NCI-H446 treated with DMSO at 0.1 percent for 48 hours (cell line): ENCODE measurements around the gene DAB1.

Experiments used
- DNase-seq: peaks from one replicate; lab custom pipeline; 2025; lab: John Stamatoyannopoulos, UW

The DAB1 gene

DNA sequence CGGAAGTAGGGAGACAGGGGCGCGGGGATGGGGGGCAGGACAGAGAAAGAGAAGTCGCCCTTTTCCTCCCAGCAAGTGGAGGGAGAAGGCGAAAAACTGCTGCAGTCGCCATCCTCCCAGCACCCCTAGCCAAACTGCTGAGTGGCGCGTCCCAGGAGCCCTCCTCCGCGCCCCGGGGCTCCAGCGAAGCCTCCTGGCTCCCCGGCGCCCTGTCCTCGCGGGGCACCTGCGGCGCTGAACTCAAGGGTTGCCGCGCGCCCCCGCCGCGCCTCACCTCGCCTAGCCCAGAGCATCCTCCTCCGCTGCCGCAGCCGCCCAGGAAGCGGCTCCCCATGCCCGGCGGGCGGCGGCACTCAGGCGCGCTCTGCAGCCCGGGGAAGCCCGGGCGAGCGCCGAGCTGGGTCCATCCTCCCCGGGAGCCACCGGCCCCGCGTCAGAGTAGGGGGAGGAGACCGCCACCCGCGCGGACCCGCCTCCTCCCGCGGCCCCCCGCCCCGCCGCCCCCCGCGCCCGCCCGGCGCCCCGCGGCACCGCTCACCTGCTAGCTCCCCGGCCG is at the start of gene DAB1:
Gene DAB1 (minus strand): TSS at position 405 of the 556 bp plus-strand sequence. CDS start 133,030 bp downstream, outside the sequence.
- no peak for DNase-seq

DNA sequence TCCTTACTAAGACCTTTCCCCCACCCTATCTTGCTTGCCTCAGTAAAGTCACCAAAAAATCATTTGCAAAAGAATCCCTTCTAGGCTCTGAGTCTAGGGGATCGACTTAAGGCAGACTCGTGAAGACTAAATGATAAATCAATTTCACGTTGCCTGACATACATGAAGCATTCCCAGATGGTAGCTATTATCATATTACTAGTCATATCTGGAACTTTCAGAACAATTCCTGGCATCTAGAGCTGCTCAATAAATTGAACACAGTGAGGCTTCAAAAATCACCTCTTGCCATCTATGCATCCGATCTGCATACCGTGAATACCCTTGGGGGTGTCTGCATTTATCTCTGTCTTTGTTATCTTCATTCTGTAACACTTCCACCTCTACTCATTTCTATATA is 49.6 kb upstream of the DAB1 start:
- DNase-seq, result no peak

DNA sequence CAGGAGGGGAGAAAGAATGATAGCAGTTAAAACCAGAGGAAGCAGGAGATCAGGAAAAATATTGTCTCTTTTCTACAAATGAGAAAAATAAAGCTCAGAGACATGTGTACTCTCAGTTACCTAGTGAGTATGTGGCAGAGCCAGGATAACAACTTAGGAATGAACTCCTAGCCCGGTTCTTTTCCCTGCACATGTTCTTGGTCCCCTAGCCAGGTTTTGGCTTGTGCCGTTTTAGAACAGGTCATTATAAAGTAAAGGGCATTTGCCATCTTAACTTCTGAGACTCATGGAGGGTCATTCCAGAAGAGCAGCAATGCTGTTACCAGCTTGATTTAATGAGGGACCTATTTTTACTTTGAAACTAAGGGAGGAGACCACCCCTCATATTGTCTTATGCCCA is 48.1 kb upstream of the DAB1 start:
- no peak for DNase-seq

DNA sequence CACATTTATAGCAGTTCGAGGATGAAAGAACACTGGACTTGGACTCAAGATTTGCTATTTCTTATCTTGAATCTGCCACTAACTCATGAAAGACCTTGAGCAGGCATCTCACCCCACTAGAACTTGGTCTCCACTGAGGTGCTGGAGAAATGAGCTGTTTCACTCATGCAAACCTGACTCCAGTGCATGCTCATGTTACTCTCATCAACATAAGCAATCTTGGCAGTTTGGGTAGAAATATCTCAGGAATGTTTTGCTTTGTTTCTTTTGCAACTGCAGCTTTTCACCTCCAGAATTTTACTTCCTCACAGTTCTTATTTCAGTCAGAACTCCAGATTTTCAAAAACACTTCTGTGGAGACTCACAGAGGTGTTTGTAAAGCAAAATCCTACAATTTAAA is 46.2 kb upstream of the DAB1 start:
- DNase-seq, result no peak

DNA sequence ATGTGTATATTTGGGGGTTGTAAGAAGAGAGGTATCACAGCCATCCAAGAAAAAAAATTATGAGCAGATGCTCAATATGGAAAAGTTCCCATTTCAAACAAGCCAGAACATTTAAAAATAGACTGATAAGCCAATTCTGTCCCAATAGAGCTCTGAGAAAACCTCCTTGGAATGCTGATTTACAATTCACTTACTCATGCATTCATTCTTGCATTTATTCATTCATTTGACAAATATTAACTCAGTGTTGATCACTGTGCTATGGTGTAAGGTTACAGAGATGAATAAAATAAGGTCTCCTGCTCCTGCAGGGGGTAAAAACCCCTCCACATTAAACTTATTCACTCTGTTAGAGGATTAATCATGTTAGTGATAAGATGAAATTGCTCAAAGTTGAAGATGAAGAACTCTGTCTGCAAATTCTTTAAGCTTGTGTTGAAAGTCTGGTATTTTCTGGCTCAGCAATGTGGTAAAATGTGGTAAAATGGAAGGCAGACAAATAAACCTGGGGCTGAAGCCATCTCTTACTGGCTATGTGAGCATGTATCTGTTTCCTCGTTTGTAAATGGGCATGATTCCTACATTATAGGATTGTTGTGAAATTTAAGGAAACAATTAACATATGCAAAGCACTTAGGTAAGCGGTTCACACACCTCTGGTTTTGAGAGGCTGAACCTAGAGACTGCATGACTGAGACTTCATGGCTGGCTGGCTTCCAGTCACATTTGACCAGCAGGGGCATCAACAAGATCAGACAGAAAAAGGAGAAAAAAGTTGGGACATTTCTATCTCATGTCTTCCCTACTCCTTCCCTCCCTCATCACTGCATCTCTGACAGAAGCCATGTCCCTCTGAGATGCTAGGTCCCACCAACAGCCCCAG is 45.0 kb upstream of the DAB1 start:
- DNase-seq, result peak; percentile 49

DNA sequence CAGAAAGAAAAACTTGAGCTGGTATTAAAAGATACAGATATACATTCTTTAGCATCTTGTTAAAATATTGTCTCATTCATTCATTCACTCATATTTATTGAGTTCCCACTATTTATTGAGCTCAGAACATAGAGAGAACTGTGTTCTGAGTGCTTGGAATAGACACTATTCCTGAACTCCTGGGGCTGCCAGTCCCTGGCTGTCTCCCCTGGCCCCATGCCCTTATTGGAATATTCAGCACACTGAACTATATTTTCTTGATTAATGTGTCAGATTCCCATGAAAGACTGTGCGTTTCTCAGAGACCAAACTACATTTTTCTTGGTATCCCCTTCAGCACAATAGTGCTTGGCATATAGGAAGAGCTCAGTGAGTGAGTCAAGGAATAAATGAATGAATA is 44.0 kb upstream of the DAB1 start:
- no peak for DNase-seq

DNA sequence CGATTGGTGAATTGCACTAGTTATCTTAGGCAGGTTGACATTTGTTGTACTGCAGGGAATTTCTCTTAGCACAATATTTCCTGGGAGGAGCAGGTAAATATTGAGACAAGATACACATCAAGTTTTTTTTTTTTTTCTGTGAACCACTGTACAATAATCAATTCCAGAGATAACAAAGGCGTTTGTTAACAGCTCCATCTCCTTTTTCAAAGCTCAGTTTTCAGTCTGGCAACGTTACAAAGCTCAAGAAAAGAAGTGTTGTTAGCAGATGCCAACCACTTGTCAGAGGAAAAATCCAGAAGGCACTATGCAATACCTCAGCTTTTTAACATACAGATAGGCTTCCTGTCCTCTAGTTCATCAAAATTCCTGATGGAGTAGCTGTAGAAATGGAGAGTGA is 40.9 kb upstream of the DAB1 start:
- no peak for DNase-seq

DNA sequence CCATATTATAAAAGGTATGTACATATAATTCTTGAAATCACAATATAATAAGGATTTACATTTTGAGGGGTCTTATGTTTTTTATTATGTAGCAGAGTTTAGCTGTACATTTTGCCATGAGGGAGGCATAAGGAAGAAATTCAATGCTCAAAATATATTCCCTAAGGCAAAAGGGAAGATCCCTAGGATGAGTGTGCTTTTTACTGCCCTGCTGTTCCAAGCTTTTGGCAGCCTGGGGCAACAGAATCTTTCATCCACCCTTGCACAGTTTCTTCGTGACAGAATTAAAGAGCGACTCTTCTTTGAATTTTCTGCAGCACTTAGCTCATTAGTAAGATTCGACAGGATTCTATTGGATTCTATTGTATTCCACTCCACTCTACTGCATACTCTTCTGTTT is 39.5 kb upstream of the DAB1 start:
- DNase-seq, result no peak

DNA sequence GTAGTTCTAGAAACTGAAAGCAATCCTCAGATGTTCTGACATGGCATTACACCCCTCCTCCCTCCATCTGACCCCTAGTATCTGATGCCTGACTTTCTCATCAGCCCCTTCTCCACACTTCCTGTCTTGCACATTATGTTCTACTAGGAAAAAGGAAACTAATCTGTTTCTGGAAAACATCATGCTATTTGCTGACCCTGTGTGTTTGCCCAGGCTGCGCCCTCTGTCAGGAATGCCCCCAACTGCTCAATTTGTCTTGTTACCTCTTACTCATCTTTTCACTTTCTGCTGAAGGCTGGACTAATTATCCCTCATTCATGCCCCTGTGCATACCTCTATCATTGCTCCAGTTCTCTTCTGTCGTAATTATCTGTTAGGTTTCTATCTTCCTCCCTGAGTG is 37.5 kb upstream of the DAB1 start:
- no peak for DNase-seq

DNA sequence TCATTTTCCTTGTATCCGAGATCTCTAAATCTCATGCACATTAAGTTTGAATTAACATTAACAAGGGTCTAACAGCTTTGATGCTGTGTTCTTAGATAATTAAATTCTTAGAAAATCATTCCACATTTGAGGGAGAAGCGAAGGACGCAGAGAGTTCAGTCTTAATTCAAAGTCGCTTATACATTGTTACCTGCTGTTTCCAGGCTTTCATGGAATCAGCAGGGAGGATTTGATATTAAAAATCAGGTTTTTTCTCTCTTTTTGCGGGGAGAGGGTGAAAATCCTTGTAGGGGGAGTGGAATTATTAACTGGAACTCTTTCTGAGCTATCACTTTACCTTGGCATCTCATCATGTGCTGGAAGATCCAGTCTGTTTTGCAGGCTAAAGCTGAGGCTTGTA is 27.7 kb upstream of the DAB1 start:
- no peak for DNase-seq

DNA sequence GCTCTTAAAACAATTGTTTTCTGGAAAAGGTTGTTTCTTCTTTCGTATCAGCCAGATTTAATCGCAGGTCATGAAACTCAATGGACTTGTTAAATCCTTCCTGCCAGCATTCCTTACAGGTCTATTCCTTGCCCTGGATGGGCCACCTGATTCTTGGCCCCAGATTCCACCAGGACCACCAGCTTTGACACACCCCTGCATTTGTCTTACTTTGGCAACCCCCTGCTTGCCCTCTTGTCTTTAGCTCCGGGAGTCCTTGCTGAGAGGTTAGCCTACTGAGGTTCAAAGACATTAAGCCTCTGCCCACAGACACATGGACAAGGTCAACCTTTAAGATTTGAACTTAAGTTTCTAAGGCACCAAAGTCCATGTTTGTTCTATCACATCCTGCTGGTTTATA is 27.1 kb upstream of the DAB1 start:
- DNase-seq, result no peak

DNA sequence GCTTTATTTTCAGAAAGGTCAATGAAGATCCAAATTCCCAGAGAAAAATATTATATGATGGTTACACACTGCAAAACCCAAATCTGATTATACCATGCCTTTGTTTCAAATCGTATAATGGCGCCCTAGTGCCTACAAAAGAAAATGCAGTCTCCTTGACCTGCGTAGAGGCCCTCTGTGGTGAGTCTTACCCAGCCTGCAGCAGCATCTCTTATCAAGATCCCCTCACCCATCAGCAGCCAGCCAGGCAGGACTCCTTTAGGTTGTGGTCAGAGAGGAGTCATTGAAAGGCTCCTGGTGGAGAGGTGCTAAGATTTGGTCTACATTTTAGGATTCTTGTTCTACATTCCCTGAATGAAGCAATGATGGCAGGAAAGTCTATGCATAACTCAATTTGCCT is 23.7 kb upstream of the DAB1 start:
- no peak for DNase-seq

DNA sequence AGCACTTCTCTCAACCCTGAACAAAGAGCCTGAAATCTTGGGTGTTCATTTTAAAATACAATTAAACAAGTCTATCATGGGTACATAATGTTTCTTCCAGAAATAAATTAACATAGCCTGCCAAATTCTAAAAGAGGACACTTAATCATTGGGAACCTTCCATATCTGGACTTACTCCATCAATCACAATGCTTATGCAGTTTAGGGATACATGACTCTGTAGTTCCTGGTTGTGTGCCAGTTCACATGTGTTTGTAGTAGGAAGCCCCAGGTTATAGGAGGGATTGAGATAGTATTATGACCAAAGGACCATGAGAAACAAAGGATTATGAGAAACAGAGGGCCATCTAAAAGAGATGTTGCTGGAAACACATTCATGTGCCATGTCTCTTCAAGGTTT is 19.1 kb upstream of the DAB1 start:
- DNase-seq, result no peak

DNA sequence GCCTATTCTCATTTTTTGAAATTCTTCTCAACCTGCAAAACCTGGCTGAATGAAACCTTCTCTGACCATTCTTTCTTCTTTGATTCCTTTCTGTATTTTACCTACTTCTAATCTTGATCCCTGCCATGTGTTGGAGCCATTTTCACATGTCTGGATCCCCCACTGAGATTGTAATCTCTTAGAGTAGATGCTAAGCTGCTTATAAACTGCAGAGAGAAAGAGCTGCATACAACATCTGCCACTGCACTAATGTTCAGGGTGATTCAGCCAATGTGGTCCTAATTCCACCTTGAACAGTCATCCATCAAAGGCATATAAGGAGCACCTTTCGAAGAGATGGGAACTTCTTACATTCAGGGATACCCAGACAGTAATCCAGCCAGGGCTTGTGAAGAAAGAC is 16.2 kb upstream of the DAB1 start:
- no peak for DNase-seq

DNA sequence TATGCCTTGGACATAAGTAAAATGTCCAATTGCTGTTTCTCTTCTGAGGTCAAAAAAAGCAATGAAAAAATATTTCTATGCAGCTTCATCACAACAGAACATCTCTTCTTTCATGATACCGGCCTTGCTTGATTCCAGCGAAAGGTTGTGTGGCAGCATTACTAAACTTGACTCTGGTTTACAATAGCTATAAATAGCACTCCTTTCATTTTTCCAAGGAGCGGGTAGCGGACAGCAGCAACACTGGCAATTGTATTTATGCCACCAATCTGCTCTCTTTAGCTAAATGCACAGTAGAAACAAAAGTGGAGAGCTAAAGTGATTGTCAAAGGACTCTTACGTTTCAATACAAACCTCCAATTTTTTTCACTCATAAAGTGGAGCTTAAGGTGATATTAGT is 7.5 kb upstream of the DAB1 start:
- no peak for DNase-seq

DNA sequence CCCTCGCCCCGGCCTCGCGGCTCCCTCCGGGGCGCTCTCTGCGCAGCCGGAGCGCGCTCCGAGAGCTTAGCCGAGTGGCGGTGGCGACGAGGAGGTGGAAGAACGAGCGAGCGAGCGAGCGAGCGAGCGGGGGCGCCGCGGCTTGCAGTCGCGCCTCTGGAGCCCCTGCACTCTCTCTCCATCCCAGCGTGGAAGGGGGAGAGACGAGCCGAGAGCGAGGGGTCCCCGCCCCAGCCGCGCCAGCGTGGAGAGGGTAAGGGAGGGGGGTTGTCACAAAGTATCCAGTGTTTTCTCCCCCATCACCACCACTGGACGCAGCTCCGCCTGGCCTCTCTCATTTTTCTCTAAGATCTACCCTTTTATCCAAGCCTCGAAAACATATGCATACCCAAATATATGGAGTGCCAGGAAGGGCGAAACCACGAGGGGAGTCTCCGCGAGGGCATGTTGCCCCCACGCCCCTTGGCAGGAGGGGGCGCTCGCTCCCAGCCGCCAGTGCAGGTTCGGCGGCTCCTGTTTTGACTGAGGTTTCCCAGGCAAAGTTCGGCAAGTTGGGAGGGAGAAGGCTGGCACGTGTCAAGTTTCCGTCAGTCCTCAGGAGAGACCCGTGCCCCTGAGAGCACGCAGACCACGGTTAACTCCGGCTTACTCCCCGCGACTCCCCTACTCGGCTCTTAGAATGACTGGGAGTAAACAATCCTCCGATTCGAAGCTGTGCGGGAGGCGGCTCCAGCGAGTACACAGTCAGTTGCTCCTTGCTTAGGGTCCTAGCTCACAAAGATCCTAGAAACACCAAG is 569 bp upstream of the DAB1 start:
- DNase-seq, result no peak

DNA sequence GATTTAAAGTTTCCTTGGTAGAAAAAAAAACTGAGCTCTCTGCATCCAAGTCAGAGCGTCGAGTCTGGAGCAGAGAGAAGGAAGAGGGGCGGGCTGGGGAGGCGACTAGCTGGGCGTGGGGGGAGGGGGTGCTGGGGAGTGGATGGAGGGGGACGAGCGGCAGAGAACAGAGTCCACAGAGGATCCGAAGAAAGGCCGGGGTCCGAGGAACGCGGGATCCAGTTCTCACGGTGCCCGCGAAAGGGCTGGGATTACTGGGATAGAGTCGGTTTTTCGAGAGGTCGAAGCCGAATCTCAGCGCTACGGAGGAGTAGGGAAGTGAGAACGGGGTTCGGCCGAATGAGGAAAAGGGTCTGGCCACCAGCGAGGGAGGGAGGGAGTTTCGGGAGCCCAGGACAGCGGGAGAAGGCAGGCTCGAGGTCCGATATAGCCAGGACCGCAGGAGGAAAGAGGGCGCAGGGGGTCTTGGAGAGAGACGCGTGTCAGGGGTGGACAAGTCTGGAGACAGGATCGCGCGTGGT is 665 bp downstream of the DAB1 start:
- no peak for DNase-seq

DNA sequence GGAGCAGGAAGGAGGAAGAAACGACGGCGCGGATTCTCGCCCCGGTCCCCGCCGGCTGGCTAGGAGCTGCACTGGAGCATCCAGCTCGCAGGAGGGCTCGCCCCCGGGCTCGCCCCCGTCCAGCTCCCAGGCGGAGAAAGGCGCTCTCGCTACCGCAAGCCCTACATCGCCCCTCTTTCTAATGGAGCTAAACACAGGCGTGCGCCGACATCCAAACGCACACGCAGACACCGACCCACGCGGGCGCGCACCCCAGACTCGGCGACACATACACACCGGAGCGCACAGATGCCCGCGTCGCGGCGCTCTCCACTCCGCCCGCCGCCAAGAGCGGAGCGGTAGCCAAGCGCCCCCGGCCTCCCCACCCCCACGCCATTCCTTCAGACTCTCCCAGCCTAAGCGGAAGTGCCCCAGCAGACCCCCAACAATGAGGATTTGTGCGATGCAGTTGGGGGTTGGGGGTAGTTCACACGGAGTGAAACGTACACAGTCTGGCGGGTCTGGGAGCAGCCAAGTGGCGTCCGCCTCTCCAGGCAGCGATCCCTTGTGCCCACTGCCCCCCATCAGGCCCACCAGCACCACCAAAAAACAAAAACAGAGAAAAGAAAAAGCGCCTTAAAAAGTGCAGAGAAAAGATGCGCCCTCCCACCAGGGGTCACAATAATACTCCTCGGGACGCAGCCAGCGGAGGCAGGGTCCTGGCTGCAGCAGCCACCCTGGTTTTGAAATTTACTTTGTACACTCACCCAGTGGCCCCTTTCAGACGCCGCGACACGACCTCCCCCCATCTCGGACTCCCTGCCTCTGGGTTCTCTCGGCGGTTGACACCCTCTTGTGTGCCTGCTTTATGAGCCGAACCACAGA is 1.4 kb downstream of the DAB1 start:
- no peak for DNase-seq

DNA sequence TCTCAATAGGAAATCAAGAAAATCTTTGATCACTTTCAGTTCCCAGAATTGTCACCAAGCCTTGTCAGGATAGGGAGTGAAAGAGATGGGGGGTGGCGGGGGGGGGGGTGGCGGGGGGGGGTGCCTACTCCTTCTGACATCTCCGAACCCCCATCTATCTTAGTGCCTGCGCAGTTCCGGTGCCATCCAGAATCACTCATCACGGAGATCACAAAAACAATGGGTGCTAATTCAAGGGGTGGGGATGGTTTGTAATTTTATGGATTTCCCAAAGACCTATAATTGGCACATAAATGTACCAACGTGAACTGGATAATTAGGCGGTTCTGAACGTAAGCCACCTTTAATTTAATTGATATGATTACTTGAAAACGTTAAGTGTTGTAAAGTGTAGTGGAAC is 2.1 kb downstream of the DAB1 start:
- DNase-seq, result no peak

DNA sequence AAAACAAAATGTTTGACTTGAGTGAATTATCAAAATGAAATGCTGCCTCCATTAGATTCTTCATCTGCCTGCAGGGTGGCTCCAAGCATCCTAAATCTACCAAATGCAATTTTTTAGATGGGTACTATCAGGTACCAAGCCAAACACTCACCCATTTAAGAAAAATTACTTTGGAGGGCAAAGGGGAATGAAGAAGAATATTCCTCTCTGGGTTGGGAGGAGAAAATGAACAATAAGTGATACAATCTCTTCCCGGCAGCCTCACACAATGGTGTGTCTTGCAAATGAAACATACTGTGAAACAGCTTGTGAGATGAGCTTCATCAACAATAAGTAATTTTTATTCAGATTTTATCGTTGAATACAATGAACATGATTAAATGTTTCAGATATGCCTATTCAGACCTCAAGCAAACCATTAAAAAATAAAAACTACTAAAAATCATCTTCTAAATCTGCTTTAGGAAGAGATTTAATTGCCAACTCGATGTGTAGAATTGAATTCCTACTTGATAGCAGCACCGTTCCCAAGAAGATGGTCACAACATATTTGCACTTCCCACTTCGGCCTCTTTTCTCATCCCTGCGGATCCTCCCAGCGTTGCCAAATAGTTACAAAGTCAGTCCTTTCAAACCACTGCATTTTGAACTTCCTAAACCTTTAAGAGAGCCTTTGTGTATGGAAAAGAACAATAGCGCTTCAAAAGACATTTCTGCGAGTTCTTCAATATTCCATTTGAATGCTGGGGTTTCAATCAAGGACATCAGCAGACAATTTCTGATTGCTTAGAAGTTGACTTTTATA is 2.7 kb downstream of the DAB1 start:
- no peak for DNase-seq

DNA sequence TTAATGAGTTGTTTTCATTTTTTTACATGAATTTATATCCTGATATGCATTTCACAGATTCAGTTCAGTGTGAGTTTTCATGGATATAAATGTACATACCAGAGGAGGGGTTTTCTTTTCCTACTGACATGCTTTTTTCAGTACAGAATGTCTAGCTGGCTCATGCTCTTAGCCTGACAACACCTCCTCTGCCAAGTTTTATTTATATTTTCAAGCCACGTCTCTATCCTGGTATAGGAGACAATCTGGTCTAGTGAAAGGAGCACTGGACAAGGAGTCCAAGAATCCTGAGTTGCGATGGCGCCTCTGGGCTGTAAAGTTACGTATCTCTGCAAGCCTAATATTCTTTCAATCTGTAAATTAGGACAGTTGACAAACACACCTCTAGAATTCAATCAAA is 4.9 kb downstream of the DAB1 start:
- DNase-seq, result no peak
